GM12878 (cell line): ENCODE measurements around the gene IQSEC2. TPM values are rescaled to one million over a fixed set of nuclear protein-coding genes. Genes with fewer than 3 reads are reported as not detected.

Experiments
- ATAC-seq: fragments of 200-7000 bp; cut with Tn5 transposase; 3 replicates; pipeline ENCODE4 v1.9.1; 2020; ENCODE audit warnings: mild to moderate bottlenecking, moderate library complexity
- BruUV-seq: library from RNA; stranded (reverse); fragments of 400-500 nt; replicated peaks from 2 replicates; lab custom pipeline; 2021; lab: Mats Ljungman, UMichigan
- CTCF ChIA-PET: fragments of 300-600 bp; sonication (Branson Sonifier 250); formaldehyde crosslinking; extraction: SDS; loops from one replicate; lab custom pipeline; 2021; ENCODE audit warnings: inconsistent platforms; lab: Yijun Ruan, JAX
- POLR2A ChIA-PET: fragments of 350-600 bp; formaldehyde crosslinking; extraction: SDS; loops from one replicate; lab custom pipeline; 2021; ENCODE audit warnings: inconsistent platforms; lab: Charles Lee
- RAD21 ChIA-PET: fragments of 300-600 bp; sonication (Branson Sonifier 250); formaldehyde crosslinking; loops from one replicate; lab custom pipeline; 2023; ENCODE audit warnings: antibody characterized with exemption; ENCODE audit not compliant: unreplicated experiment; lab: Charles Lee
- SMC1A ChIA-PET: fragments of 300-600 bp; sonication (Branson Sonifier 250); formaldehyde crosslinking; loops from one replicate; lab custom pipeline; 2023; ENCODE audit not compliant: unreplicated experiment, uncharacterized antibody; lab: Charles Lee
- DNase-seq: peaks from one replicate; pipeline ENCODE4 v3.0.0-alpha.2; 2011; ENCODE audit warnings: low read depth, low spot score
- FAIRE-seq: peaks from 3 replicates; lab custom pipeline; 2011; peaks lifted over from hg19 to GRCh38; lab: Jason Lieb, UNC
- H2AFZ ChIP-seq: 2 replicates; pipeline ENCODE4 v1.6.0; 2011; ENCODE audit warnings: low read depth, low read length, control low read depth; ENCODE audit not compliant: control insufficient read depth
- H3K27ac ChIP-seq: 2 replicates; pipeline ENCODE4 v1.5.1; 2011; ENCODE audit warnings: control low read depth; ENCODE audit not compliant: control insufficient read depth, insufficient read depth
- H3K27me3 ChIP-seq, 2 experiments: replicated peaks in 1 of 2; 2 replicates each; pipeline versions ENCODE4 v1.6.0 to v1.6.1; 2011; ENCODE audit warnings: low read length in 1 of 2; ENCODE audit not compliant: control insufficient read depth in 2 of 2, insufficient read depth in 2 of 2
- H3K36me3 ChIP-seq, 2 experiments: 2 replicates each; pipeline ENCODE4 v1.5.1; 2011; ENCODE audit warnings: low read length in 1 of 2; ENCODE audit not compliant: control insufficient read depth in 2 of 2, insufficient read depth in 2 of 2
- H3K4me1 ChIP-seq: 2 replicates; pipeline ENCODE4 v1.6.1; 2011; ENCODE audit warnings: mild to moderate bottlenecking, low read length, moderate library complexity, mixed read lengths; ENCODE audit not compliant: control insufficient read depth, insufficient read depth
- H3K4me2 ChIP-seq: 2 replicates; pipeline ENCODE4 v1.6.0; 2011; ENCODE audit warnings: control low read depth; ENCODE audit not compliant: control insufficient read depth, insufficient read depth
- H3K4me3 ChIP-seq: fragments of 200-600 bp; sonication (generic); 2 replicates; pipeline ENCODE4 v1.5.1; 2016
- H3K79me2 ChIP-seq: 2 replicates; pipeline ENCODE4 v1.6.0; 2011; ENCODE audit warnings: low read length; ENCODE audit not compliant: control insufficient read depth, insufficient read depth
- H3K9ac ChIP-seq: 2 replicates; pipeline ENCODE4 v1.8.0; 2011; ENCODE audit warnings: low read length, control low read depth, mixed read lengths; ENCODE audit not compliant: control insufficient read depth, insufficient read depth
- H3K9me3 ChIP-seq: replicated peaks from 3 replicates; pipeline ENCODE4 v1.5.1; 2011; ENCODE audit warnings: mild to moderate bottlenecking, low read length; ENCODE audit not compliant: control insufficient read depth, insufficient read depth
- H4K20me1 ChIP-seq: 2 replicates; pipeline ENCODE4 v1.6.0; 2011; ENCODE audit not compliant: control insufficient read depth, insufficient read depth
- BCL3 ChIP-seq: IDR thresholded peaks from 2 replicates; pipeline ENCODE4 v1.6.1; 2011; ENCODE audit warnings: borderline replicate concordance, low read depth, mild to moderate bottlenecking, moderate library complexity, low read length; ENCODE audit not compliant: insufficient read depth, poor library complexity, severe bottlenecking
- E2F4 ChIP-seq: IDR thresholded peaks from 2 replicates; pipeline ENCODE4 v1.6.1; 2012; ENCODE audit warnings: low read depth, low read length, improper control_type of control experiment
- GABPA ChIP-seq: IDR thresholded peaks from 2 replicates; pipeline ENCODE4 v1.6.1; 2014; ENCODE audit warnings: antibody characterized with exemption, low read depth, mild to moderate bottlenecking, inconsistent platforms
- HCFC1 ChIP-seq: fragments of 150-350 bp; IDR thresholded peaks from 2 replicates; pipeline ENCODE4 v1.6.1; 2014; ENCODE audit warnings: low read length
- IKZF2 ChIP-seq, 2 experiments: fragments of 450-650 bp; IDR thresholded peaks; 2 replicates each; pipeline ENCODE4 v1.6.1; 2017; ENCODE audit warnings: mild to moderate bottlenecking in 2 of 2, moderate library complexity in 2 of 2
- JUNB ChIP-seq: IDR thresholded peaks from 2 replicates; pipeline ENCODE4 v1.6.1; 2016; ENCODE audit warnings: antibody characterized with exemption, mild to moderate bottlenecking
- LARP7 ChIP-seq: fragments of 450-650 bp; IDR thresholded peaks from 2 replicates; pipeline ENCODE4 v1.6.1; 2017; ENCODE audit warnings: mild to moderate bottlenecking
- NBN ChIP-seq: fragments of 450-650 bp; IDR thresholded peaks from 2 replicates; pipeline ENCODE4 v1.6.1; 2016
- RAD21 ChIP-seq: IDR thresholded peaks from 2 replicates; pipeline ENCODE4 v1.6.1; 2011; ENCODE audit warnings: mild to moderate bottlenecking, low read depth, low read length, moderate library complexity; ENCODE audit not compliant: insufficient read depth
- SREBF1 ChIP-seq: IDR thresholded peaks from 2 replicates; pipeline ENCODE4 v1.6.1; 2012; ENCODE audit warnings: mild to moderate bottlenecking, low read length
- STAT1 ChIP-seq: fragments of 450-650 bp; conservative IDR thresholded peaks from 2 replicates; pipeline ENCODE4 v1.6.1; 2014; ENCODE audit warnings: antibody characterized with exemption, mild to moderate bottlenecking
- TARDBP ChIP-seq: IDR thresholded peaks from 2 replicates; pipeline ENCODE4 v1.6.1; 2016; ENCODE audit warnings: borderline replicate concordance
- ZBTB40 ChIP-seq: fragments of 450-650 bp; IDR thresholded peaks from 2 replicates; pipeline ENCODE4 v1.6.1; 2016; ENCODE audit warnings: mild to moderate bottlenecking, moderate library complexity, borderline replicate concordance
- ZNF207 ChIP-seq: fragments of 450-650 bp; IDR thresholded peaks from 2 replicates; pipeline ENCODE4 v1.6.1; 2014; ENCODE audit warnings: antibody characterized with exemption, mild to moderate bottlenecking, borderline replicate concordance
- WGBS: methylation state at CpG from one replicate; pipeline ENCODE4 v1.1.6; 2016; ENCODE audit warnings: low lambda C conversion rate; ENCODE audit not compliant: insufficient replicate concordance, insufficient coverage; ENCODE audit errors: missing lambda C conversion rate; 5-methylcytosine and 5-hydroxymethylcytosine counted together
- in situ Hi-C: fragments of 300-500 bp; cut with MboI; formaldehyde crosslinking; loops from 9 replicates; pipeline ENCODE4 v1.14.3; 2018; ENCODE audit warnings: mixed read lengths
- intact Hi-C: fragments of 100-400 bp; cut with micrococcal nuclease; formaldehyde crosslinking; loops from one replicate; pipeline ENCODE4 v1.14.2; 2022; ENCODE audit not compliant: unreplicated experiment
- polyA plus RNA-seq, 11 experiments: library from polyadenylated mRNA; depleted of rRNA in 4 of 11; unstranded in 6 of 11; stranded (reverse) in 5 of 11; fragments of >200 nt; fragmentation: Nextera tagmentation in 4 of 11; fragmentation: Illumina TruSeq in 1 of 11; extraction: Ambion mirVana in 4 of 11; extraction: Trizol in 1 of 11; gene quantifications; 1 replicate in 1 of 11; 2 replicates in 10 of 11; pipeline versions ENCODE4 v1.2.1 to v1.2.3, GENCODE V29; 2011 to 2016; ENCODE audit warnings: inconsistent platforms in 2 of 11, missing spikeins in 2 of 11, low read depth in 1 of 11
- total RNA-seq, 4 experiments: library from RNA; depleted of rRNA in 3 of 4; stranded (reverse); fragments of >200 nt in 3 of 4; fragmentation: Illumina TruSeq in 1 of 4; extraction: Trizol in 1 of 4; gene quantifications; 2 replicates each; pipeline versions ENCODE4 v1.2.1 to v1.2.3, GENCODE V29; 2013 to 2021

IQSEC2 gene
- total and polyA plus RNA-seq, 10 of the 15 experiments (the other 5 are each of a cell fraction or from before 2014, with no cell fraction given): 0.01 to 0.23 (median 0.04) TPM; not detected in 3

- TF ChIP-seq E2F4: no peak
- no peak for TF ChIP-seq STAT1
- no peak for TF ChIP-seq GABPA
- no peak for TF ChIP-seq RAD21
- TF ChIP-seq HCFC1: no peak
- no peak for TF ChIP-seq SREBF1
- no peak for TF ChIP-seq IKZF2 (IDR thresholded peaks at IDR 0.05)
- TF ChIP-seq, all 136 proteins: peak for 0
Observed at GRCh38 chrX:53247928-53248327, 33.5 kb downstream of the IQSEC2 start (continued).

- no peak for DNase-seq
- ChIA-PET RAD21 (no interaction called here), POLR2A (interaction anchor here (0.7 kb wide), 1 partner anchor 25 kb away, joined by 5 read pairs; no protein-coding TSS in a partner anchor), SMC1A (interaction anchor here (1.2 kb wide), 1 partner anchor 12 kb away, joined by 3 read pairs; no protein-coding TSS in a partner anchor), CTCF (interaction anchor here (1.5 kb wide), 1 partner anchor 38 kb away, joined by 5 read pairs; no protein-coding TSS in a partner anchor)
- Histone ChIP-seq H3K4me2 (no peak overlapping the region), H3K36me3 (no peaks in the 10 kb centered on the region), H3K9ac (no peak overlapping the region), H3K79me2 (no peaks in the 10 kb centered on the region), H4K20me1 (no peaks in the 10 kb centered on the region), H3K4me3 (no peak overlapping the region), H3K9me3 (no peaks in the 10 kb centered on the region), H3K27ac (no peak overlapping the region), H2AFZ (no peak overlapping the region), H3K27me3 (no peaks in the 10 kb centered on the region; a peak in 1 of 4 replicates), H3K4me1 (no peaks in the 10 kb centered on the region)
- intact Hi-C loops (no loop called here), in situ Hi-C loops (no loop called here)
- WGBS: 38% methylated on average over 2 of the region's 2 CpGs
- TF ChIP-seq NBN (no peak), ZBTB40 (no peak), TARDBP (no peak), BCL3 (no peak), JUNB (no peak), ZNF207 (no peak), LARP7 (no peak)
- no TSS peak for BruUV-seq
- FAIRE-seq: no peak
- no peak for ATAC-seq
Observed at GRCh38 chrX:53246231-53246630, 35.2 kb downstream of the IQSEC2 start.
